ENCODE data around the gene C5orf63.

The C5orf63 gene

GRCh38 chr5:127089191-127089590, 15.9 kb upstream of the C5orf63 start:
- H3K4me2 ChIP-seq (ENCODE audit: low read length): no peak overlapping the region; the same call in 1 of the 2 replicates
- TF ChIP-seq EZH2phosphoT487 (IDR thresholded peaks at IDR 0.05; ENCODE audit: borderline replicate concordance, low read length): no peak

GRCh38 chr5:127088251-127088650, 14.9 kb upstream of the C5orf63 start:
- Histone ChIP-seq H3K9me2 (replicated peaks; ENCODE audit: control insufficient read depth, low read length) (no peaks in the 10 kb centered on the region), H3K4me2 (ENCODE audit: low read length) (no peak overlapping the region), H3K4me1 (ENCODE audit: control insufficient read depth, low read length) (peaks cover 10% of the 10 kb centered on the region), H3K9me3 (ENCODE audit: control insufficient read depth, insufficient read depth, low read length) (no peaks in the 10 kb centered on the region), H3K36me3 (ENCODE audit: control insufficient read depth, low read length) (no peaks in the 10 kb centered on the region), H3F3A (ENCODE audit: control insufficient read depth, insufficient read depth) (no peaks in the 10 kb centered on the region), H3K27me3 (ENCODE audit: control insufficient read depth, low read length) (no peaks in the 10 kb centered on the region), H3K79me2 (ENCODE audit: control insufficient read depth, low read length) (no peaks in the 10 kb centered on the region), H3K4me3 (ENCODE audit: low read length) (no peak overlapping the region), H4K20me1 (ENCODE audit: control insufficient read depth, insufficient read depth, low read depth, low read length) (no peaks in the 10 kb centered on the region), H3K27ac (ENCODE audit: low read depth, low read length) (no peak overlapping the region)
- TF ChIP-seq EZH2phosphoT487 (IDR thresholded peaks at IDR 0.05; ENCODE audit: borderline replicate concordance, low read length) (no peak), CTCF (IDR thresholded peaks at IDR 0.05; ENCODE audit: low read depth, low read length, poor library complexity, severe bottlenecking) (no peak)

More at GRCh38 chr5:127089191-127089590, 15.9 kb upstream of the C5orf63 start:
- H3K4me1 ChIP-seq (ENCODE audit: control insufficient read depth, low read length): peaks cover 10% of the 10 kb centered on the region
- no peaks in the 10 kb centered on the region for H3K9me2 ChIP-seq (replicated peaks; ENCODE audit: control insufficient read depth, low read length)
- no peaks in the 10 kb centered on the region for H3K27me3 ChIP-seq (ENCODE audit: control insufficient read depth, low read length)
- H3K79me2 ChIP-seq (ENCODE audit: control insufficient read depth, low read length): no peaks in the 10 kb centered on the region
- H3K27ac ChIP-seq (ENCODE audit: low read depth, low read length): no peak overlapping the region
- no peak overlapping the region for H3K4me3 ChIP-seq (ENCODE audit: low read length)
- H3K36me3 ChIP-seq (ENCODE audit: control insufficient read depth, low read length): no peaks in the 10 kb centered on the region
- no peaks in the 10 kb centered on the region for H3F3A ChIP-seq (ENCODE audit: control insufficient read depth, insufficient read depth)
- H3K9me3 ChIP-seq (ENCODE audit: control insufficient read depth, insufficient read depth, low read length): no peaks in the 10 kb centered on the region
- no peaks in the 10 kb centered on the region for H4K20me1 ChIP-seq (ENCODE audit: control insufficient read depth, insufficient read depth, low read depth, low read length)

- no peak overlapping the region for H3K4me3 ChIP-seq (ENCODE audit: low read length)
- H3K9me2 ChIP-seq (replicated peaks; ENCODE audit: control insufficient read depth, low read length): no peaks in the 10 kb centered on the region
- H4K20me1 ChIP-seq (ENCODE audit: control insufficient read depth, insufficient read depth, low read depth, low read length): no peaks in the 10 kb centered on the region
- no peak for TF ChIP-seq EZH2phosphoT487 (IDR thresholded peaks at IDR 0.05; ENCODE audit: borderline replicate concordance, low read length)
- TF ChIP-seq CTCF (IDR thresholded peaks at IDR 0.05; ENCODE audit: low read depth, low read length, poor library complexity, severe bottlenecking): no peak
- peaks cover 10% of the 10 kb centered on the region for H3K4me1 ChIP-seq (ENCODE audit: control insufficient read depth, low read length)
- no peaks in the 10 kb centered on the region for H3K79me2 ChIP-seq (ENCODE audit: control insufficient read depth, low read length)
- H3K27ac ChIP-seq (ENCODE audit: low read depth, low read length): no peak overlapping the region
- no peaks in the 10 kb centered on the region for H3K9me3 ChIP-seq (ENCODE audit: control insufficient read depth, insufficient read depth, low read length)
- H3K4me2 ChIP-seq (ENCODE audit: low read length): no peak overlapping the region
- no peaks in the 10 kb centered on the region for H3F3A ChIP-seq (ENCODE audit: control insufficient read depth, insufficient read depth)
- H3K27me3 ChIP-seq (ENCODE audit: control insufficient read depth, low read length): no peaks in the 10 kb centered on the region
- no peaks in the 10 kb centered on the region for H3K36me3 ChIP-seq (ENCODE audit: control insufficient read depth, low read length)
Observed at GRCh38 chr5:127086589-127086988, 13.3 kb upstream of the C5orf63 start.

- Histone ChIP-seq H3K4me2 (ENCODE audit: low read length) (no peak overlapping the region), H3F3A (ENCODE audit: control insufficient read depth, insufficient read depth) (no peaks in the 10 kb centered on the region), H3K27ac (ENCODE audit: low read depth, low read length) (no peak overlapping the region), H3K27me3 (ENCODE audit: control insufficient read depth, low read length) (no peaks in the 10 kb centered on the region), H3K4me1 (ENCODE audit: control insufficient read depth, low read length) (peaks cover 10% of the 10 kb centered on the region), H3K9me2 (replicated peaks; ENCODE audit: control insufficient read depth, low read length) (no peaks in the 10 kb centered on the region), H3K36me3 (ENCODE audit: control insufficient read depth, low read length) (no peaks in the 10 kb centered on the region), H3K4me3 (ENCODE audit: low read length) (no peak overlapping the region), H4K20me1 (ENCODE audit: control insufficient read depth, insufficient read depth, low read depth, low read length) (no peaks in the 10 kb centered on the region), H3K79me2 (ENCODE audit: control insufficient read depth, low read length) (no peaks in the 10 kb centered on the region), H3K9me3 (ENCODE audit: control insufficient read depth, insufficient read depth, low read length) (no peaks in the 10 kb centered on the region)
- TF ChIP-seq EZH2phosphoT487 (IDR thresholded peaks at IDR 0.05; ENCODE audit: borderline replicate concordance, low read length): no peak
- no peak for TF ChIP-seq CTCF (IDR thresholded peaks at IDR 0.05; ENCODE audit: low read depth, low read length, poor library complexity, severe bottlenecking)
Observed at GRCh38 chr5:127085796-127086195, 12.5 kb upstream of the C5orf63 start.
